ENCODE measurements around the gene WDR70.

DNA sequence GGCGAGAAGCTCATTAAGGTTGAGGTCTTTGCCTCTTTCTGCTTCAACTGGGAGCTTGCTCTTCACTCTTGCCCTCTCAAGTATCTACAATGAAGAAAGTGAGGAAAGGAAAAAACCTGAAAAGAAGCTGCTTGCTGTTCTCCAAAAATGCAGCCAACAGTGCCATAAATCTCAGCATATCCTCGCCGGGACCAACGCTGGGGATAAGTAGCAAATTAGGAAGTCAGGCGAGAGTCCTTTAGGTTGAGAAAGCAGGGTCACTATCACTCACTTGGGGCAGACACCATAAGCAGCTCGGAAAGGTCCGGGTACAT, 8.6 kb upstream of the WDR70 start:
- TF ChIP-seq, protein P1, sequence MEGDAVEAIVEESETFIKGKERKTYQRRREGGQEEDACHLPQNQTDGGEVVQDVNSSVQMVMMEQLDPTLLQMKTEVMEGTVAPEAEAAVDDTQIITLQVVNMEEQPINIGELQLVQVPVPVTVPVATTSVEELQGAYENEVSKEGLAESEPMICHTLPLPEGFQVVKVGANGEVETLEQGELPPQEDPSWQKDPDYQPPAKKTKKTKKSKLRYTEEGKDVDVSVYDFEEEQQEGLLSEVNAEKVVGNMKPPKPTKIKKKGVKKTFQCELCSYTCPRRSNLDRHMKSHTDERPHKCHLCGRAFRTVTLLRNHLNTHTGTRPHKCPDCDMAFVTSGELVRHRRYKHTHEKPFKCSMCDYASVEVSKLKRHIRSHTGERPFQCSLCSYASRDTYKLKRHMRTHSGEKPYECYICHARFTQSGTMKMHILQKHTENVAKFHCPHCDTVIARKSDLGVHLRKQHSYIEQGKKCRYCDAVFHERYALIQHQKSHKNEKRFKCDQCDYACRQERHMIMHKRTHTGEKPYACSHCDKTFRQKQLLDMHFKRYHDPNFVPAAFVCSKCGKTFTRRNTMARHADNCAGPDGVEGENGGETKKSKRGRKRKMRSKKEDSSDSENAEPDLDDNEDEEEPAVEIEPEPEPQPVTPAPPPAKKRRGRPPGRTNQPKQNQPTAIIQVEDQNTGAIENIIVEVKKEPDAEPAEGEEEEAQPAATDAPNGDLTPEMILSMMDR (conservative IDR thresholded peaks at IDR 0.05), result no peak
- no peak for TF ChIP-seq ZFX (IDR thresholded peaks at IDR 0.05)

All from C4-2B (cell line).